GM21737 (cell line): Measurements from ENCODE around the gene SAMD15.
"Not testable (repeated sequence)": the region's sequence is repeated elsewhere in the genome, so short reads cannot be mapped to it uniquely, and the experiment has no call there.

ENCODE experiments used
- ATAC-seq: cut with Tn5 transposase; IDR thresholded peaks from one replicate; pipeline ENCODE4 v1.9.1; 2021; ENCODE audit warnings: mild to moderate bottlenecking, moderate library complexity; ENCODE audit not compliant: unreplicated experiment

The SAMD15 gene

DNA sequence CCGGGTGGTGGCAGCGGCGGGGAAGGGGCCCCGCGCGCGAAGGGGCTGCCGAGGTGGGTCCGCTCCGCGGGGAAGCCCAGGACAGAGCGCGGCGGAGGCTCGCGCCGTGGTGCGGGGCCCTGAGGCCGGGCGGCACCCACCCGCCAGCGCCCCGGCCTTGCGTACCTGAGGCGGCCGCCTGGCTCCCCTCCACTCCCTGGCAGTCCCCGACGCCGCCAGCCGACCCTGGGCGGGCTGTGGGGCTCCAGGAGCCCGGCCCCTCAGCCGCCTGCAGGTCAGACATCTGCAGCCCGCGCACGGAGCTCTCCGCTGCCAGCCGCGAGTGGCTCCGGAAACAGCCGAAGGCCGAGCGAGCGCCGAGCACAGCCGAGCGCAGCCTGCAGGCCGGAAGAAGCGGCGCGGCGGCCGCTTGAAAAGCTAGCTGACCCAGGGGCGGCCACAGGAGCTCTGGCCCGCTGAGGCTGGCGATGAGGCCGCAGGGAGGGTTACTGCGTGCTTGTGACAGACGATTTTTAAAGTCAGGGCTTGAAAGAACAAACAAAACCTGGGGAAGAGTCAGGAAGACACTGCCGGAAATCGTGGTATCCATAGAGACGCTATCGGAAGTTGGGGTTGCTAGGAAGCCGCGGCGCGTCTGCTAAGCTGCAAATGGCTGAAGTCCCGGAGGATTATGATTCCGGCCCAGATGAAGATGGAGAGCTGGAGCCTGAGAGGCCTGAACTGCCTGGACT is at the start of gene SAMD15, which contains the start of gene TMED8:
Gene SAMD15 (plus strand): TSS at position 609 of the 731 bp plus-strand sequence. CDS start 40 bp downstream, at position 649.
Gene TMED8 (minus strand): TSS at position 324 of the 731 bp plus-strand sequence. CDS start 41 bp downstream, at position 283.
- peak; percentile 75 for ATAC-seq

DNA sequence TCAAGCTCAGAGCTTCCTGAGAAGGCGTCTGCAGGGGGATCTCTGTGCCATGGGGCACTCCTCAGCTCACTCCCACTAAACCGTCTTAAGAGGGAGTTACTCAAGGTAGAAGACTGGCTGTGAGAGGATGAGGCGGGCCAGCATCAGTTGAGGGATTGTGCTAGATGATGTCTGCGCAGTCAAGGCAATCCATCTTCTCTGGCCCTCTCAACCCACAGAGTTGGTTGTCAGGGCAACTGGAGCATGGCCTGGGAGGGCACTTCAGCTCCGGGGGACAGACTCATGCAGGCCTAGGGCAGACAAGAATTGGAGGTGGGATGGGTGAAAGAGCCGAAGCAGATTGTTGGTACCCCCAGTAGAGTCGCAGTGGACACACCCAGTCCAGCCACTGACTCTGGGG is 47.3 kb upstream of the SAMD15 start:
- no peak for ATAC-seq

DNA sequence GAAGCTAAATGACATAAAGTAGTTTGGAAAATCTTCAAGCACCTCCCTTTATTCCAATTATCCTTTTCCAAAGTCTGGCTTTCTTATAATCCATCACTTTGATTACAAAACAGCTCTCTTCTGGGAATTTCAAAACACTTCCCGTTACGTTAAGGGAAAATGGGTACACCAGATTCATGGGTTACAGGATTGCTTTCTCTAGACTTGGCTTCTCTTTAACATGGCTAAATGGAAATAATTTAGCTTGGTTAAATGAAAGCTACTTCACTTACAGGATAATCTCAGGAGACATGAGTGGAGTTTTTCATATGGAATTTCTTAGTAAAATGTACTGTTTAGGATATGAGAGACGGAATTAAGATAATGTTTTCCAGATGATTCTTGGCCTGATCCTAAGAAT is 41.6 kb upstream of the SAMD15 start:
- ATAC-seq = no peak

DNA sequence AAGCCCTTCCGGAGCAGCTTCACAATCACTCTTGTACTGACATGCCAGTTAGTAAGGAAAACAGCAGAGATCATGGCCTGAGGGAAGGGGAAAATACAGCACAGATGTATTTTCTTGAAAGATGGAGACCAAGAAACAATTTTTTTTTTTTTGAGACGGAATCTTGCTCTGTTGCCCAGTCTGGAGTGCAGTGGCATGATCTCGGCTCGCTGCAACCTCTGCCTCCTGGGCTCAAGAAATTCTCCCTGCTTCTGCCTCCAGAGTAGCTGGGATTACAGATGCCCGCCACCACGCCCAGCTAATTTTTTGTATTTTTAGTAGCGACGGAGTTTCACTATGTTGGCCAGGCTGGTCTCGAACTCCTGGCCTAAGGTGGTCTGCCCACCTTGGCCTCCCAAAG is 39.9 kb upstream of the SAMD15 start:
- not testable (repeated sequence) for ATAC-seq

DNA sequence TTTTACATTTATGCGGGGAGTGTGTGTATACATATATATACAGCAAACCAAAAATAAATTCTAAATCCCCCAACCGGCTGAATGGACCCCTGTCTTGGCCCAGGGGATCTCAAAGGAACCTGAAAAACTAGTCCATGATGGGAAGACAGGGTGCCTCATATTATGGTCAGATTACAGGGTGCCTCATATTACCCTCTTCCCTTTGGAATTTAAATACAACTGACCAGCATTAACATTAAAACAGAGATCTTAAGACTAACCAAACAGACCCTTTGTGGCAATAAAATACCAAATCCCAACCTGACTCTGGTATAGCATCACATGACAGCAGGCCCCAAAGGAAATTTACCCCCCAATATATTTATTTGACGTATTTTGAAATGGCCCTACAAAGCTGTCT is 39.3 kb upstream of the SAMD15 start:
- ATAC-seq = no peak

DNA sequence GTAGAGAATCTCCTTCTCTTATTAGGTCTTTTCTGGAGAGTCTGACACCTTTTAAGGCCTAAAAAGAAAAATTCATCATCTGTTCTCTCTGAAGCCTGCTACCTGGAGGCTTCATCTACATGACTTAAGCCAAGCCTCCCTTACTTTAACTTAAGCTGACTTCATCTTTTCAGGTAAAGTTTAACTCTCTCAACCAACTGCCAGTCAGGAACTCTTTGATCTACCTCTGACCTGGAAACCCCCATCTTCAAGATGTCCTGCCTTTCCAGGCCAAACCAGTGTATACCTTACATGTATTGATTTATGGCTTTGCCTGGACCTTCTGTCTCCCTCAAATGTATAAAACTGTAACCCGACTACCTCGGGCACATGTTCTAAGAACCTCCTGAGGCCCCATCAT is 38.9 kb upstream of the SAMD15 start:
- no peak for ATAC-seq

DNA sequence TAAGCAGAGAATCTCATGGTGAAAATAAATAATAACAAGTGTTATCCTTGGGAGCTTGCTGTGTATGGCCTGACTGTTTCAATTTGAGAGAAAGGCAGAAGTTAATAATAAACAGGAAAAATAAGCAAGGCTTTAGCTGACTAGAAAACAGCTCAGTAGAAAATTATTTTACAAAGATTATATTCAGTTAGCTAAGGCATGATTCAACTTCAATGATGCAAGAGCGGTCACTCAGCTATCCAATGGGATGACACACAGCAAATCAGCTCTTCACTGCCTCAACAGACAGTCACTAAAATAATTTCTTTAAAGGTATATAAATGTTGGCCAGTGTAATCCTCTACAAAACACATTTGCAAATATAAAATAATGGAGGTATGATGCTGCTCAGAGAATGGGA is 37.8 kb upstream of the SAMD15 start:
- no peak for ATAC-seq

DNA sequence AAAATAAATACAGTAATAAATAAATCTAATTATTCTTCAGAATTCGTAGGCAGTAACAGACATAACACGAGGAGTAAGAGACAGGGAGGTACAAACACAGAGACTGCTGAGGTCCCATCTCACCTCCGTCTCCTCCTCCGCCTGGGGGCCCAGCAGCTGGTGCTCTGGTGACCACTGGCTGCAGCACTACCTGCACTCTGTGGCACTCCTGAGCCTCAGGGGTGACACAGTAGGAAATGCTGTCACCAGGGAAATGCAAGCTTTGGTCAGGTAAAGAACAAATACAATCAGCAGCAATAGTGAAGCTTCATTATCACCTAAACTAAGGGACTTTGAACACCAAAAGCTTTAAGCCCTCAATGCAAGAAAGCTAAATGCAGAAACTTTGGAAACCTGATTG is 36.8 kb upstream of the SAMD15 start:
- ATAC-seq = no peak

DNA sequence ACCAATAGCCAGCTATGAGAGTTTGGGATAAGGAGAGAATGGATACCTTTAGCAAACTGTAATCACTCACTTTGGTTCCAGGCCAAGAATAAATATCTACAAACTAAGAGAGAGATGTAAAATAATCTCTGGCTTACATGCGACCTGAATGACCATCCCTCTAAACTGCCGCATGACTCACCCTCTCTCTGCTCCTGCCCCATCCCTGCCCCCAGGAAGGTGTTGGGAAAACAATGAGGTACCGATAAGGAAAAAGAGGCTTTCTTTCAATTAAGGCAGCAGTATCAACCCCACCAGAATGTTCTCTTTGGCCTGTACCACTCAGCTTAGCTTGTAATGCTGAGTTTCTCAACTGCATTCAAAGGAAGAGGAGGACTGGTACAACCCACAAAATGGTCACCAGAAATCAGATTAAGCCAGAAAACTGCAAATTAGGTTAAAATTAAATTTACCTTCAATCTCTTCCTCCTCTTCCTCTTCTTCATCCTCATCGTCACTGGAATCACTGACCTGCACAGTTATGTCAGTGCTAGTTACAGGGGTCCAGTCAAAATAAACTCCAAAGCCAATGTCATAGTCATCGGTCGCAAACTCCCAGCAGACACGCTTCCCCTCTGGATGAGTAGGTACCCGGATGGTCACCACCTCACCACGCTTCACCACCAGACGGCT is 34.3 kb upstream of the SAMD15 start:
- no peak for ATAC-seq

DNA sequence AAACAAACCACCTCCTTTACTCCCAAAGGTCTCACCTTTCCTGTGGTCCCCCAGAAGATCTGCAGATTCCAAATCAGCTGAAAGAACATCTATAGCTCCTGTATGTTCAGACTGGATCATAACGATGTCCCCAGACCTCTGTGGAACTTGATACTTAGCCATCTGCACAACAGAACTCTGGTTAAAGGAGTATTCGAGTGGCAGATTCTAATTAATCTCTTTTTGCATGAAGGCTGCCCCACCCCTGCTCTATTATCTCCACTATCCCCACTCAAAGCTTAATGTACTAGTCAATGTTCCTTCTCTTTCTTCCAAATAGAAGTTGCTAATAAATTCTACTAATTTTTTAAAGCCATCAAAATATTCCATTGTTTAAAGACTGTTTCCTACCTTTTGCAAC is 33.5 kb upstream of the SAMD15 start:
- ATAC-seq = no peak

DNA sequence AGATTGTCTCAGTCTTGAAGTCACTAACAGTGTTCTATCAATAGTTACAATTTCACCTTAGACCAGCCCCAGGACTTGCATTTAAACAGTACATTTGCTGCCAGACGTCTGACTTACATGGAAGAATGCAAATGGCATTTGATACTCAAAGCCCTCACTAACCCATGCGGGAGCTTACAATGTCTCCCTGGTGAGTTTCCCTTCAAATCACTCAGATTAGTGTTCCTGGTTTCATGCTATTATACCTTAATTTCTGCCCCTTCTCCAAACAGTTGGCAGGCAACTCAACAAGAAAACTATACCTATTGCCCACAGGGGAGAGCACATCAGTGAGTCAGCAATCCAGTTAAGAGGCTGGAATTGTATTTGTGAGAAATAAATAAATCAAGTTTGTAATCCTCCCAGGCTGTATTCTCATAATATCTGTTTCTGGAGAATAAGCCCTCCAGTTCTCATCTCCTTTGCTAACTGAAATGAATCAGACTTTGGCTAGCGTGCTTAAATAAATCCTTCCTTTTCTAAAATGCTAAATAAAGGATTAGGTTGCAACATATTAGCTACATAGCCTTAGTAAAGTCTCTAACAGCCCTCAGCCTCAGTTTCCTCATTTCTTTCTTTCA is 32.7 kb upstream of the SAMD15 start:
- ATAC-seq = no peak

DNA sequence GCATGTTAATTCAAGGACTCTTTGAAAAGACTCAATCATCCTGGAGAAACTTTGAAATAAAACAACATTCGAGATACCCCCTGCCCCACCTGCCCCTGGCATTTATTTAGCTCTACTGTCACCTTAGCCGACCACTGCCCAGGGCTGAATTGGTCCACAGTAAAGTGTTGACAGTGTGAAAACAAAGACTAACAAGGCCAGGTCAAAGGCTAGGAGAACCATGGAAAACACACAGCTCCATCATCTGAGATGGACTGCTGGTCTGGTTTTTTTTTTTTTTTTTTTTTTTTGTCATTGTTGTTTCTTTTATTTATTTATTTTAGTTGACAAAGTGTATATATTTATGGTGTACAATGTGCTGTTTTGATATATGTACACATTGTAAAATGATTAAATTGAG is 30.7 kb upstream of the SAMD15 start:
- ATAC-seq = no peak

DNA sequence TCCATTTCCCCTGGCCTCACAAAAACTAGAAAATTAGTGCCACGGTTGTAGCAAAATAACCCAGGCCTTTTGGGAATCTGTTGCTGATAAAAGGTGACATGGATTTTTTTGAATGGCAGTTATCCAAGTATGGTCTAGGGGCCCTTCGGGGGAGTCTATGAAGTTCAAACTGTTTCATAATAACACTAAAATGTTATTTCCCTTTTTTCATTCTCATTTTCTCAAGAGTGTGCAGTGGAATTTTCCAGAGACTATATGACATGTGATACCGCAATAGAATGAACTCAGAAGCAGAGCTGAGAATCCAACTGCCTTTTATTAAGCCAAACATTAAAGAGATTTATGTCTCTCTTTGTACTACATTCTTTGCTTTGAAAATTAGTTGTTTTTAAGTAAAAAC is 29.4 kb upstream of the SAMD15 start:
- ATAC-seq = no peak

DNA sequence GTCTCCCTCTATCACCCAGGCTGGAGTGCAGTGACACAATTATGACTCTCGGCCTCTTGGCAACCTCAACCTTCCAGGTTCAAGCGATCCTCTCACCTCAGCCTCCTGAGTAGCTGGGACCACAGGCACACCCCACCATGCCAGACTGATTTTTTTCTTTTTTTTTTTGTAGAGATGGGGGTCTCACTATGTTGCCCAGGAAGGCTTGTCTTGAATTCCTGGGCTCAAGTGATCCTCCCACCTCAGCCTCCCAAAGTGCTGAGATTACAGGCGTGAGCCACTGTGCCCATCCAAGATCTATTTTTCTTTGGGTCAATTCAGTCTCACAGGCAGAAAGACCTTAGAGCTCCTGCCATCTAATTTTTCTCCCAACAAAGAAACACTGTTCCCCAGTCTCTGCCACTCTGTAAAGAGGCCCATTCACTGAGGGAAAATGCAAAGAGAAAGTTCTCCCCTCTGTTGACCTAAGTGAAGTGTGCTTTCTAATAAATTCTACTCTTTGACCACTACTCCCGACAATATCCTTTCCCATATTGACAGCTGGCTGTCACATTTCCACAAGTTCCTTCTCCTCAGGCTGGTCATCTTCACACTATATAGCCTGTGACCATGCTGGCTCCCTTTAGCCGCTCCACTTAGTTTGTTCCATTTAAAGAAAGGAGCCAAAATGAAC is 23.6 kb upstream of the SAMD15 start:
- ATAC-seq = no peak

DNA sequence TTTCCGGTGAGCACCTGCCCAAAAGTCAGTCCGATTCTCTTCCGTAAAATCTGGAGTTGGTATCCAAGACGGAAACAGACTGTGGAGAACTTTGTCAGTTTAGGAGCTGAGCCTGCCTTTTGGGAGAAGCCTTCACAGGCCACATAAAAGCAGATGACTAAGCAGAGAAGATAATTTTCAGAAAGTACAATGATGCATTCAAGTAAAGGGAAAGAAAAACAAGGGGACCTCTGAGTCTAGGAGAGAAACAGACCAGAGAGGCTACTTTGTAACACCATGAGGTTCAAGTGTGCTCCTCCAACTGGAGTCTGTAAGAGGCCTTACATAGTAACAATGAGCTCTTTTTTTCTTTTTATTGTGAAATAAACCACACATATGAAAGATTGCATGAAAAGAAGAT is 21.4 kb upstream of the SAMD15 start:
- ATAC-seq = no peak

DNA sequence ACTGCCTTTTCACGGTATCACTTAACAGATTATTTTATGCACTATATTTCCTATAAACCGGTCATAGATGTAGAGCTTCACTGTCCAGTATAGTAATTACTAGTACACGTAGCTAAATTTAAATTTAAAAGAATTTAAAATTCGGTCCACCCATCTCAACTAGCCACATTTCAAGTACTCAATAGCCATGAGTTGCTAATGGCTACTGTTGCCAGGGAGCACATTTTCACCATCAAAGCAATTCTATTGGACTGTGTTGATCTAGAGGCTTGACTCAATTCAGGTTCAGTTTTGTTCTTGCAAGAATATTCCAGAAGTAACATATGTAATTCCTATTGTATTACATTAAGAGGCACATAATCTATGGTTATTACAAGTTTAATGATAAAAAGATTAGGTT is 20.3 kb upstream of the SAMD15 start:
- ATAC-seq = no peak

DNA sequence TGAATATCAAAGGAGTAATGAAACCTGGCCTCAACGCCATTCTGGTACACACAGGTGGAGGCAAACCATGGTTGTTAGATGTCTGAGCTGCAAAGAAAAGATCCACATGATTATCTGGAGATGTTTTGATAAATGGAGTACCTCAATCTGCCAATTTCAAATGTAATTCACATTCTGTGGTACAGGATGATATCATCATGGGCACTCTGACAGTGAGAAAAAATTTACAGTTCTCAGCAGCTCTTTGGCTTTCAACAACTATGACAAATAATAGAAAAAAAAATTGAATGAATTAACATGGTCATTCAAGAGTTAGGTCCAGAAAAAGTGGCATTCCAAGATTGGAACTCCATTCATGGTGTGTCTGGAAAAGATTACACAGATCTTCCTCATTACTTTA is 17.6 kb upstream of the SAMD15 start:
- no peak for ATAC-seq

DNA sequence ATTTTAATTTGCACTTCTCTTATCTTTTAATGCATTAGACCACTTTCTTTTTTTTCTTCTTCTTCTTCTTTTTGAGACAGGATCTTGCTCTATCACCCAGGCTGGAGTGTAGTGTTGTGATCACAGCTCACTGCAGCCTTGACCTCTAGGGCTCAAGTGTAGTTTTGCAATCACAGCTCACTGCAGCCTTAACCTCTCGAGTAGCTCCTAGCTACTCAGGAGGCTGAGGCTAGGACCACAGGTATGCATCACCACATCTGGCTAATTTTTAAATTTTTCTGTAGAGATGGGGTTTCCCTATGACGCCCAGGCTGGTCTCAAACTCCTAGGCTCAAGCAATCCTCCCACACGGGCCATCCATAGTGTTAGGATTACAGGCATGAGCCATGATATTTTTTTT is 13.0 kb upstream of the SAMD15 start:
- ATAC-seq = no peak

DNA sequence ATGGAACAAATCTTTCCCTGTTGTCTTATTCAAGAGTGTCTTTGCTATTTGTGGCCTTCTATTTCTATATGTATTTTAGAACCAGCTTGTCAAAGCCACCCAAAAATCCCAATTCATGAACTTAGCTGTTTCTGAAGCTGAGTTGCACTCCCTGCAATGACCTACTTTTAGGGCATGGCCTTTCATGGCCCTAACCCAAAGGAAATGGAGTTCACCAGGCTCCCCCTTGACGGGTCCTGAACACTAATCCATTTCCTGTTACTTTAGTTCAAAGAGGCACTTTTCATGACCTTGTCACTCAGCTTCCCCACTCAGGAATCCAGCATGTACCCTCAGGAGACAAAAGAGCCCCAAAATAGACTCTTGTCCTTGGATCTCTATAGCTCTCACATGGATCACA is 7.9 kb upstream of the SAMD15 start:
- no peak for ATAC-seq

DNA sequence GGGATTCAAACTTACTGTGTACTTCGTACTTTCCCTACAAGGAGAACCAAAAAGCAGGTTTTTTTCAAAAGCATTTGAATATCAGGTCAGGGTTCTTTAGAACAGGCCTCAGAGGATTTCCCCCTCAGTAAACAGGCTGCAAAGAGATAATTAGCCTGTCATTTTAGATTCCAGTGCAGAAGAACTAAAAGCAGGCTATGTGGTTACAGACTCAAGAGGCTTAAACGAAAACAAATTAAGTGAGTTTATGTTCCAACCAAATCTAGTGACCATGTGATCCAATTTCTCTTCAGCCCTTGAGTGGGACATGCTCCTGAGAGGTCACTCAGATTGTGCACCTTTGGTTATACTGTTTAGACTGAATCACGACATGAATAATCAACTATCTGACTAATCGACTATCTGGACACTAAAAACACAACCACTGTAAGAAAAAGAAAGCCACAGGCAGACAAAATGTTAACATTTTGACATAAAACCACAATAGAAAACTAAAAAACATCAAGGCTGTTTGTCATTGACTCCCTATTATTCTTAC is 4.8 kb upstream of the SAMD15 start:
- ATAC-seq = peak; percentile 45
